Parathyroid adenoma (tissue), 2 donors: ENCODE data around the gene CDH8.

Experiments used
- H2AFZ ChIP-seq: fragments of 300-600 bp; sonication (generic); one replicate; pipeline ENCODE4 v1.7.0; 2017; ENCODE audit warnings: antibody characterized with exemption, mild to moderate bottlenecking
- H3K27ac ChIP-seq: fragments of 300-600 bp; sonication (generic); one replicate; pipeline ENCODE4 v1.7.0; 2017
- H3K27me3 ChIP-seq: fragments of 300-600 bp; sonication (generic); one replicate; pipeline ENCODE4 v1.7.0; 2017; ENCODE audit warnings: low read length; ENCODE audit not compliant: control insufficient read depth, insufficient read depth
- H3K36me3 ChIP-seq: fragments of 300-600 bp; sonication (generic); one replicate; pipeline ENCODE4 v1.7.0; 2017; ENCODE audit warnings: low read length; ENCODE audit not compliant: control insufficient read depth, insufficient read depth
- H3K4me1 ChIP-seq: fragments of 300-600 bp; sonication (generic); one replicate; pipeline ENCODE4 v1.7.0; 2017; ENCODE audit warnings: control low read depth
- H3K4me2 ChIP-seq: fragments of 300-600 bp; sonication (generic); one replicate; pipeline ENCODE4 v1.7.0; 2017; ENCODE audit warnings: low read length
- H3K4me3 ChIP-seq: fragments of 300-600 bp; sonication (generic); one replicate; pipeline ENCODE4 v1.7.0; 2017; ENCODE audit warnings: low read depth, low read length
- H3K79me2 ChIP-seq: fragments of 300-600 bp; sonication (generic); one replicate; pipeline ENCODE4 v1.7.0; 2017; ENCODE audit warnings: control low read depth
- H3K9ac ChIP-seq: fragments of 300-600 bp; sonication (generic); one replicate; pipeline ENCODE4 v1.7.0; 2017; ENCODE audit warnings: mild to moderate bottlenecking
- H3K9me3 ChIP-seq: fragments of 300-600 bp; sonication (generic); one replicate; pipeline ENCODE4 v1.7.0; 2017; ENCODE audit warnings: low read length; ENCODE audit not compliant: control insufficient read depth
- CTCF ChIP-seq: fragments of 300-600 bp; sonication (generic); IDR thresholded peaks from one replicate; pipeline ENCODE4 v1.7.0; 2017; ENCODE audit warnings: antibody characterized with exemption, mild to moderate bottlenecking
- donor health status: primary hyperparathyroidism.

Gene CDH8

GRCh38 chr16:61891460-61891859, 144.8 kb downstream of the CDH8 start:
- Histone ChIP-seq H3K9ac (no peak overlapping the region), H3K4me1 (no peaks in the 10 kb centered on the region), H3K9me3 (no peaks in the 10 kb centered on the region), H3K4me2 (no peak overlapping the region), H3K36me3 (no peaks in the 10 kb centered on the region), H3K4me3 (no peak overlapping the region), H3K27ac (no peak overlapping the region), H2AFZ (no peak overlapping the region), H3K79me2 (no peaks in the 10 kb centered on the region), H3K27me3 (no peaks in the 10 kb centered on the region)
- no peak for TF ChIP-seq CTCF

DNA sequence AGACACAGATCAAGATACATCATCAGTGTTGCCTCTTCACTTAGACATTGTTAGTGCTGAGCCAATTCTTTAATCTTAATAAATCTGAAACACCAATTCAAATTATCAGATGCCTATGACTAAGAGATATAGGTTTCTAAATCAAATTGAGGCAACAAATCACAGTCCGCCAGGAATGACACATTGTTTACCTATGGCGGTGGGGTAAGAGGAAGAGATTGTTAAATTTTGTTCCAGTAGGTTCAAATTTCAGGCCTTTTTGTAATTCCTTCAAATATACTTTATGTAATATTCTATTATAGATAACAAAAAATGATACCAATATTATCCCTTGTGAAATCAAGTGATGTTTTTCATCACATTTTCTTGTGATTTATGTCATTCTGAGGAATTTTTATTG, 145.9 kb downstream of the CDH8 start:
- Histone ChIP-seq H3K27me3 (no peaks in the 10 kb centered on the region), H3K27ac (no peak overlapping the region), H2AFZ (no peak overlapping the region), H3K36me3 (no peaks in the 10 kb centered on the region), H3K4me1 (no peaks in the 10 kb centered on the region), H3K4me3 (no peak overlapping the region), H3K79me2 (no peaks in the 10 kb centered on the region), H3K9ac (no peak overlapping the region), H3K9me3 (no peaks in the 10 kb centered on the region), H3K4me2 (no peak overlapping the region)
- no peak for TF ChIP-seq CTCF

GRCh38 chr16:61887903-61888302, 148.3 kb downstream of the CDH8 start:
- H3K27ac ChIP-seq = no peak overlapping the region
- H3K4me3 ChIP-seq = no peak overlapping the region
- no peak for TF ChIP-seq CTCF
- no peaks in the 10 kb centered on the region for H3K27me3 ChIP-seq
- no peaks in the 10 kb centered on the region for H3K4me1 ChIP-seq
- no peaks in the 10 kb centered on the region for H3K36me3 ChIP-seq
- H3K9ac ChIP-seq = no peak overlapping the region
- no peaks in the 10 kb centered on the region for H3K79me2 ChIP-seq
- no peak overlapping the region for H3K4me2 ChIP-seq
- no peaks in the 10 kb centered on the region for H3K9me3 ChIP-seq
- H2AFZ ChIP-seq = no peak overlapping the region

DNA sequence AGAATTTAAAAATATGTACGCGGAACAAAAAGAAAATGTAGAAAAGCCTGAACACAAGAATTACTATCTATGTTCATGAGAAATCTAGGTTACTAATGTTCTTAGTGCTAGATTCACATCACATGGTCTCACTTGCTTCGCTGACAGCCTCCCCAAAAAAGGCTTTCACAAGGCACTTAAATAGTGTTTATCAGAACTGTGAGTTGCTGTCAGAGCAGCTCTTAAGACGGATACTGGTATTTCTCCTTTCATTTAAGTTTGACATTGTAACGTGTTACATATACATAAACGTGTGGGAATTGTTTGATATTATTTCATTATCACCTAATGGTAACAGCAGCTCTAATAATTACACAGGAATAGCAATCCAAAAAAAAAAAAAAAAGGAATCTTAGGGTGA, 150.9 kb downstream of the CDH8 start:
- TF ChIP-seq CTCF = no peak
- Histone ChIP-seq H3K9ac (no peak overlapping the region), H3K36me3 (no peaks in the 10 kb centered on the region), H3K9me3 (no peaks in the 10 kb centered on the region), H2AFZ (no peak overlapping the region), H3K27ac (no peak overlapping the region), H3K27me3 (no peaks in the 10 kb centered on the region), H3K79me2 (no peaks in the 10 kb centered on the region), H3K4me1 (no peaks in the 10 kb centered on the region), H3K4me3 (no peak overlapping the region), H3K4me2 (no peak overlapping the region)

GRCh38 chr16:61879306-61879705, 156.9 kb downstream of the CDH8 start:
- no peaks in the 10 kb centered on the region for H3K36me3 ChIP-seq
- H2AFZ ChIP-seq = no peak overlapping the region
- H3K4me3 ChIP-seq = no peak overlapping the region
- H3K9ac ChIP-seq = no peak overlapping the region
- H3K9me3 ChIP-seq = no peaks in the 10 kb centered on the region
- H3K27ac ChIP-seq = no peak overlapping the region
- H3K4me2 ChIP-seq = no peak overlapping the region
- no peaks in the 10 kb centered on the region for H3K79me2 ChIP-seq
- H3K4me1 ChIP-seq = no peaks in the 10 kb centered on the region
- TF ChIP-seq CTCF = no peak
- H3K27me3 ChIP-seq = no peaks in the 10 kb centered on the region
